GM19043 (cell line): Measurements from ENCODE around the gene GRB14.
"Not testable (repeated sequence)": the region's sequence is repeated elsewhere in the genome, so short reads cannot be mapped to it uniquely, and the experiment has no call there.

Experiments used
- ATAC-seq: cut with Tn5 transposase; IDR thresholded peaks from one replicate; pipeline ENCODE4 v1.9.1; 2021; ENCODE audit warnings: low read depth; ENCODE audit not compliant: unreplicated experiment

The GRB14 gene

GRCh38 chr2:164620873-164621763 lies at the start of gene GRB14:
Gene GRB14, minus strand, starts transcription at chr2:164621482. Its CDS starts 173 bp downstream, at chr2:164621309.
- no peak for ATAC-seq

GRCh38 chr2:164669291-164669690 lies 48.0 kb upstream of the GRB14 start:
- ATAC-seq = no peak

- no peak for ATAC-seq
Measured at GRCh38 chr2:164667566-164667965, 46.3 kb upstream of the GRB14 start.

- no peak for ATAC-seq
Measured at GRCh38 chr2:164664070-164664469, 42.8 kb upstream of the GRB14 start.

- no peak for ATAC-seq
Measured at GRCh38 chr2:164662868-164663631, 41.8 kb upstream of the GRB14 start.

- no peak for ATAC-seq
Measured at GRCh38 chr2:164662066-164662465, 40.8 kb upstream of the GRB14 start.

GRCh38 chr2:164661349-164661748 lies 40.1 kb upstream of the GRB14 start:
- ATAC-seq = no peak

GRCh38 chr2:164657129-164657528 lies 35.8 kb upstream of the GRB14 start:
- no peak for ATAC-seq

- ATAC-seq = no peak
Measured at GRCh38 chr2:164655750-164656149, 34.5 kb upstream of the GRB14 start.

- ATAC-seq = no peak
Measured at GRCh38 chr2:164655336-164655735, 34.1 kb upstream of the GRB14 start.

GRCh38 chr2:164651361-164651760 lies 30.1 kb upstream of the GRB14 start:
- ATAC-seq = no peak

GRCh38 chr2:164644036-164644700 lies 22.9 kb upstream of the GRB14 start:
- no peak for ATAC-seq

GRCh38 chr2:164642946-164643555 lies 21.8 kb upstream of the GRB14 start:
- ATAC-seq = no peak

- ATAC-seq = no peak
Measured at GRCh38 chr2:164642268-164642667, 21.0 kb upstream of the GRB14 start.

- ATAC-seq = not testable (repeated sequence)
Measured at GRCh38 chr2:164628319-164628718, 7.0 kb upstream of the GRB14 start.

- no peak for ATAC-seq
Measured at GRCh38 chr2:164625378-164625971, 4.2 kb upstream of the GRB14 start.

- no peak for ATAC-seq
Measured at GRCh38 chr2:164624316-164624715, 3.0 kb upstream of the GRB14 start.

- no peak for ATAC-seq
Measured at GRCh38 chr2:164622338-164623106, 1.2 kb upstream of the GRB14 start.

- no peak for ATAC-seq
Measured at GRCh38 chr2:164621764-164622105, 453 bp upstream of the GRB14 start.

GRCh38 chr2:164620457-164620856 lies 825 bp downstream of the GRB14 start:
- no peak for ATAC-seq
